Measurements from ENCODE around the gene GRK3. TPM values are rescaled to one million over a fixed set of nuclear protein-coding genes. Genes with fewer than 3 reads are reported as not detected.
"Not testable (repeated sequence)": the region's sequence is repeated elsewhere in the genome, so short reads cannot be mapped to it uniquely, and the experiment has no call there.

Gene GRK3
- total RNA-seq, 4 donors from 2014 or later: 3.6 to 10.9 (median 7.1) TPM

DNA sequence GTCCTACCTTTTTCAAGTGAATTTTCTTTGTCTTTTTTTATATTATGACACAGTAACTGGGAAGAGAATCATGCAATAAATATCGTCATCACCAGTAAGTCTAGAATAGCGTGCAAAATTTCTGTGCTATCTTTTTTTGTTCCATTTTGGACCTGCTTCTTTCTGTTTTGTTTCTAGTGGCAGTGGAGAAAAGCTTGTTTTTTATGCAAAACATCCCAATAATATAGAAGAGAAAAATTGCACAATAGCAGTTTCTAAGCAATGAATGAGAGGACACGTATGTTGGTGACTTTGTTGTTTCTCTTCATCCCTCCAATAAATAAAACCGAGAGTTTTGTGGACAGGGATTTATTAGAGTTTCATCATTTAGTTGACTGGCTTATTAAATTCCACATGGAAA, 10.3 kb downstream of the GRK3 start:
- no peak overlapping the region for H3K4me3 ChIP-seq

DNA sequence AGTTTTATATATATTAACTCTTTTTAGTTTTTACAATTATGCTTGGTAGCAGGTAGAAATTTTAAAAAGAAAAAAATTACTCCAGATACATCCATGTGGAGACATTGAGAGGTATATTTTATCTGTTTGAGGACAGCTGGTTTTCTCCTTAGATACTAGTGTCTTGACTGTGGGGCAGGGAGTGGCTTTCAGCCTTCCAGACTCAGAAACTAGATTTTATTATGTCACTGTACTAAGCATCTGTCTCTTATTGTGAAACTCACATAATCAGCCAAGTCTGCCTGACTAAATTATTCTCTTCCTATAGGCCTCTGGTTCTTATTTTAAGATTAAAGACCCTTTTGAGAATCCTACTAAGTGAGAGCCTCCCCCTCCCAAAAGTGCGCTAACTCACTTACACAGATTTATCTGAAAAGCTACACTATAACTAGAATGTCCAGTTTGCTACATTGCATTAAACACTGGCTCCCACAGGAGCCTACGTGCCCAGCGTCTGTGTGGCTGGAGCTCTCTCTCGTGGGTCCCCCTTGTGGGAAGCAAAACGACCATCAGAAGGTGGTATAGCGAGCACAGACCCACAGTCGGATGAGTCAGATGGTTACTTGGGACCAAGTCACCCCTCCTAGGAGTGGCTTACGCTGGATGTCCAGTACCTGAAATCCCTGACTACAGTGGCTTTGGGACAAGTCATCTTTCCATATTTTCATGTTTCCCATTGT, 11.4 kb downstream of the GRK3 start:
- not testable (repeated sequence) for H3K9me3 ChIP-seq; H3K4me3 ChIP-seq; DNase-seq (ENCODE audit: low spot score in 2 of 2); H3K27ac ChIP-seq; H3K4me1 ChIP-seq; H3K36me3 ChIP-seq; H3K27me3 ChIP-seq
- 78% methylated on average over 8 of the region's 8 CpGs for WGBS

More for the DNA sequence above, 10.3 kb downstream of the GRK3 start:
- DNase-seq (ENCODE audit: low spot score in 2 of 2): no peak
- WGBS: 74% methylated on average over 4 of the region's 4 CpGs
- Histone ChIP-seq H3K4me1 (no peaks in the 10 kb centered on the region), H3K9me3 (no peaks in the 10 kb centered on the region), H3K27ac (no peak overlapping the region), H3K27me3 (no peaks in the 10 kb centered on the region), H3K36me3 (no peaks in the 10 kb centered on the region)
- TF ChIP-seq POLR2AphosphoS5 (IDR thresholded peaks at IDR 0.05) (no peak), EP300 (IDR thresholded peaks at IDR 0.05) (no peak), POLR2A (IDR thresholded peaks at IDR 0.05) (no peak)
- TF ChIP-seq, protein P1, sequence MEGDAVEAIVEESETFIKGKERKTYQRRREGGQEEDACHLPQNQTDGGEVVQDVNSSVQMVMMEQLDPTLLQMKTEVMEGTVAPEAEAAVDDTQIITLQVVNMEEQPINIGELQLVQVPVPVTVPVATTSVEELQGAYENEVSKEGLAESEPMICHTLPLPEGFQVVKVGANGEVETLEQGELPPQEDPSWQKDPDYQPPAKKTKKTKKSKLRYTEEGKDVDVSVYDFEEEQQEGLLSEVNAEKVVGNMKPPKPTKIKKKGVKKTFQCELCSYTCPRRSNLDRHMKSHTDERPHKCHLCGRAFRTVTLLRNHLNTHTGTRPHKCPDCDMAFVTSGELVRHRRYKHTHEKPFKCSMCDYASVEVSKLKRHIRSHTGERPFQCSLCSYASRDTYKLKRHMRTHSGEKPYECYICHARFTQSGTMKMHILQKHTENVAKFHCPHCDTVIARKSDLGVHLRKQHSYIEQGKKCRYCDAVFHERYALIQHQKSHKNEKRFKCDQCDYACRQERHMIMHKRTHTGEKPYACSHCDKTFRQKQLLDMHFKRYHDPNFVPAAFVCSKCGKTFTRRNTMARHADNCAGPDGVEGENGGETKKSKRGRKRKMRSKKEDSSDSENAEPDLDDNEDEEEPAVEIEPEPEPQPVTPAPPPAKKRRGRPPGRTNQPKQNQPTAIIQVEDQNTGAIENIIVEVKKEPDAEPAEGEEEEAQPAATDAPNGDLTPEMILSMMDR (IDR thresholded peaks at IDR 0.05): no peak

DNA sequence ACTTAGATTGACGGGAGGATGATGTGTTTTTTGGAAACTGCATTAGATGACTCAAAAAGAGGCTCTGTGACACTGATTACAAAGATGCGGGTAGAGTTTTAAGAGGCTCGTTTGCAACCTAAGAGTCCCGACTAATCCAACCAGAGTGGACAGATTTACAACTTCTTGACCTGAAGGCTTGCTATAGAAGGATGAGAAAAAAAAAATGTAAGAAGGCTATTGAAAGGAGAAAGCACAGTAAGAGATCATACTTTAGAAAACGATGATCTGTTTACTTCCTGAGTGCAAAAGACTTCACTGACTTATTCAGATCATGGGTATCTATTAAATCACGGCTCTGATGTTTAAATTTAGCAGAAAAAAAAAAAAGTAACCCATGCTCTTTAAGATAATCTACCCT, 17.0 kb downstream of the GRK3 start:
- not testable (repeated sequence) for H3K27ac ChIP-seq; H3K4me3 ChIP-seq; DNase-seq (ENCODE audit: low spot score in 2 of 2); H3K9me3 ChIP-seq; H3K4me1 ChIP-seq; H3K27me3 ChIP-seq; H3K36me3 ChIP-seq
- 58% methylated on average over 6 of the region's 6 CpGs for WGBS

DNA sequence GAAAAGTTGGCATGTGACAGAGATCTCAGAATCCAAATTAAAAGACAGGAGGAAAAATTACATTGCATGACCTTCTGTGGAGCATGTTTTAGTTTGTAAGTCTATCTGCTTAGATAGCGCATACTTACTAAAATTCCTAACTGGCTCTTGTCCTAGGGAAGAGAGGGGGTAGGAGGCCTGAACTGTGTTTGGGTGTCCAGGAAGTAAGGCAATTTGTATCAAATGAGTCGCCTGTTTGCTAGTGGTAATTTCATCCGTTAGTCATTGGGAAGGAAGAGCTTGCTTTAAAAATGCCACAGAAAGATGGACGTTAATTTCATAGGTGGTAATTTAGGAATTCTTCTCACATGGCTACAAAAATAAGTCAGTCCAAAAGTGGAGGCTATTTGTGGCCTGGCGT, 18.5 kb downstream of the GRK3 start:
- Histone ChIP-seq H3K4me3 (no peak overlapping the region), H3K9me3 (no peaks in the 10 kb centered on the region), H3K36me3 (no peaks in the 10 kb centered on the region), H3K4me1 (no peaks in the 10 kb centered on the region), H3K27ac (no peak overlapping the region), H3K27me3 (no peaks in the 10 kb centered on the region)
- 67% methylated on average over 5 of the region's 5 CpGs for WGBS
- DNase-seq (ENCODE audit: low spot score in 2 of 2): no peak
- no peak for TF ChIP-seq POLR2AphosphoS5 (IDR thresholded peaks at IDR 0.05)
- TF ChIP-seq, protein P1 (IDR thresholded peaks at IDR 0.05): no peak
- TF ChIP-seq POLR2A (IDR thresholded peaks at IDR 0.05): no peak
- TF ChIP-seq EP300 (IDR thresholded peaks at IDR 0.05): no peak

DNA sequence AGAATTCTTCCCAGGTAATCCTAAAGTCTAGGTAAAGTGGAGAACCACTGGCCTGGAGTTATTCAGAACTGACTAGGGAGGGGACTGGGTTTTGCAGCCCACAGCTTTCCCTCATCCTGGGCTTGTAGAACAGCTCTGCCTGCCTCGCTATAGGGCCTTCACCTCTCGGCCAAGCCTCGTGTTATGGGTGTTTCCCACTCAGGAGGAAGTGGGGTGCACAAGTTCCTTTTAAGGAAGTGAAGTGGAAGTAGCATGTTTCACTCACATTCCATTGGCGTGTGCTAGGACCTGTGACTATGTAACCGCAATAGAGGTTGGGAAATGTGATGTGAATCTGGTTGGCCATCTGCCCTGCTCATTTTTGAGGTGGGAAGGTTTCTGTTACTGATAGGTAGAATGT, 20.5 kb downstream of the GRK3 start:
- not testable (repeated sequence) for H3K4me3 ChIP-seq; H3K9me3 ChIP-seq; DNase-seq (ENCODE audit: low spot score in 2 of 2); H3K36me3 ChIP-seq; H3K27ac ChIP-seq; H3K4me1 ChIP-seq; H3K27me3 ChIP-seq
- WGBS: 62% methylated on average over 5 of the region's 5 CpGs

DNA sequence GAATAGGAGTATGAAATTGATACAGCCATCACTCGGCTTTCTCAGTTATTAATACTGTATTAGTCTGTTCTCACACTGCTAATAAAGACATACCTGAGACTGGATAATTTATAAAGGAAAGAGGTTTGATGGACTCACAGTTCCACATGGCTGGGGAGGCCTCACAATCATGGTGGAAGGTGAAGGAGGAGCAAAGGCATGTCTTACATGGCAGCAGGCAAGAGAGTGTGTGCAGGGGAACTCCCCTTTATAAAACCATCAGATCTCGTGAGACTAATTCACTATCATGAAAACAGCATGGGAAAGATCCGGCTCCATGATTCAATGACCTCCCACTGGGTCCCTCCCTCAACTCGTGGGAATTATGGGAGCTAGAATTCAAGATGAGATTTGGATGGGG, 25.2 kb downstream of the GRK3 start:
- H3K27ac ChIP-seq; H3K4me1 ChIP-seq; H3K36me3 ChIP-seq; H3K4me3 ChIP-seq; H3K27me3 ChIP-seq; DNase-seq (ENCODE audit: low spot score in 2 of 2); H3K9me3 ChIP-seq: not testable (repeated sequence)
- WGBS: 87% methylated on average over 4 of the region's 4 CpGs

DNA sequence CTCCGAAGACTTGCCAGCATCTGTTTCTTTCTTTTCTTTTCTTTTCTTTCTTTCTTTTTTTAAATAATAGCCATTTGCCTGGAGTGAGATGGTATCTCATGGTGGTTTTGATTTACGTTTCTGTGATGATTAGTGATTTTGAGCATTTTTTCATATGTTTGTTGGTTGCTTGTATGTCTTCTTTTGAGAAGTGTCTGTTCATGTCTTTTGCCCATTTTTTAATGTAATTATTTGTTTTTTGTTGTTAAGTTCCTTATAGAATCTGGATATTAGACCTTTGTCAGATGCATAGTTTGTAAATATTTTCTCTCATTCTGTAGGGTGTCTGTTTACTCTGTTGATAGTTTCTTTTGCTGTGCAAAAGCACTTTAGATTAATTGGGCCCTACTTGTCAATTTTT, 28.8 kb downstream of the GRK3 start:
- H3K27ac ChIP-seq; H3K9me3 ChIP-seq; DNase-seq (ENCODE audit: low spot score in 2 of 2); H3K4me1 ChIP-seq; H3K4me3 ChIP-seq; H3K36me3 ChIP-seq; H3K27me3 ChIP-seq: not testable (repeated sequence)
- WGBS: 86% methylated on average over 2 of the region's 2 CpGs

DNA sequence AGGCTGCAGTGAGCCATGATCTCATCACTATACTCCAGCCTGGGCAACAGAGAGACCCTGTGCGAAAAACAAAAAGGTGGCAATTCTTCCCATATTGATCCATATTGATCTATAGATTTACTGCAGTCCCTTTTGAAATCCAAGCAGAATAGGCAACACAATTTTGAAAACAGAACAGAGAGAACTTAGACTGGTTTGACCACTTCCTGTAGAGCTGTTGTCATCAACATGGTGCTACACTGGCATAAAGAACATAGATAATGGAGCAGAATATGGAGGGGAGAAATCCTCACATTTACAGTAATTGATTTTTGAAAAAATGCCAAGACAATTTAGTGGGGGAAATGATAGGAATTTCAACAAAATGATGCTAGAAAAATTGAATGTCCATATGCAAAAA, 34.1 kb downstream of the GRK3 start:
- Histone ChIP-seq H3K36me3 (no peaks in the 10 kb centered on the region), H3K27me3 (no peaks in the 10 kb centered on the region), H3K27ac (no peak overlapping the region), H3K4me3 (no peak overlapping the region), H3K4me1 (no peaks in the 10 kb centered on the region), H3K9me3 (no peaks in the 10 kb centered on the region)
- DNase-seq (ENCODE audit: low spot score in 2 of 2): no peak
- WGBS: 92% methylated on average over 1 of the region's 1 CpG
- TF ChIP-seq POLR2A (IDR thresholded peaks at IDR 0.05) (no peak), POLR2AphosphoS5 (IDR thresholded peaks at IDR 0.05) (no peak), EP300 (IDR thresholded peaks at IDR 0.05) (no peak)
- TF ChIP-seq, protein P1 (IDR thresholded peaks at IDR 0.05): no peak

All from suprapubic skin (tissue), 4 donors.